Caco-2 (cell line): ENCODE data around the gene PLRG1. TPM values are rescaled to one million over a fixed set of nuclear protein-coding genes. Genes with fewer than 3 reads are reported as not detected.

Experiments used
- BruUV-seq: library from RNA; stranded (reverse); fragments of 400-500 nt; replicated peaks from 2 replicates; lab custom pipeline; 2021; lab: Mats Ljungman, UMichigan
- CTCF ChIA-PET: fragments of 300-600 bp; sonication (Branson Sonifier 250); formaldehyde crosslinking; loops from one replicate; lab custom pipeline; 2022; ENCODE audit warnings: antibody characterized with exemption; lab: Charles Lee
- POLR2A ChIA-PET: fragments of 300-600 bp; sonication (Branson Sonifier 250); formaldehyde crosslinking; loops from one replicate; lab custom pipeline; 2022; ENCODE audit warnings: antibody characterized with exemption; lab: Charles Lee
- DNase-seq, 2 experiments: peaks; one replicate each; pipeline versions ENCODE4 v3.0.0 to v3.0.0-alpha.2; 2020 to 2022
- H3K27me3 ChIP-seq: replicated peaks from 2 replicates; pipeline ENCODE4 v1.6.0; 2011; ENCODE audit warnings: low read length; ENCODE audit not compliant: control insufficient read depth, insufficient read depth
- H3K36me3 ChIP-seq: 2 replicates; pipeline ENCODE4 v1.5.1; 2011; ENCODE audit warnings: low read length; ENCODE audit not compliant: control insufficient read depth, insufficient read depth
- H3K4me1 ChIP-seq: fragments of 250-450 bp; sonication (Bioruptor Pico); 2 replicates; pipeline ENCODE4 v1.5.1; 2020; ENCODE audit warnings: mild to moderate bottlenecking
- H3K4me3 ChIP-seq: 2 replicates; pipeline ENCODE4 v1.5.1; 2011; ENCODE audit warnings: low read depth, mild to moderate bottlenecking, control low read depth, low read length
- H3K9me3 ChIP-seq: fragments of 250-450 bp; sonication (Bioruptor Pico); 2 replicates; pipeline ENCODE4 v1.5.1; 2020; ENCODE audit warnings: mild to moderate bottlenecking, moderate library complexity
- H3K27ac Mint-ChIP-seq: one replicate; pipeline ENCODE4 v1.8.0; 2022; ENCODE audit warnings: mixed read lengths; ENCODE audit not compliant: unreplicated experiment
- H3K27me3 Mint-ChIP-seq: one replicate; pipeline ENCODE4 v1.8.0; 2022; ENCODE audit warnings: mixed read lengths; ENCODE audit not compliant: insufficient read depth, unreplicated experiment
- H3K36me3 Mint-ChIP-seq: one replicate; pipeline ENCODE4 v1.8.0; 2022; ENCODE audit warnings: mild to moderate bottlenecking, mixed read lengths; ENCODE audit not compliant: insufficient read depth, unreplicated experiment
- H3K4me1 Mint-ChIP-seq: one replicate; pipeline ENCODE4 v1.8.0; 2022; ENCODE audit warnings: low read depth, mixed read lengths; ENCODE audit not compliant: unreplicated experiment
- H3K4me3 Mint-ChIP-seq: one replicate; pipeline ENCODE4 v1.8.0; 2022; ENCODE audit warnings: mild to moderate bottlenecking, moderate library complexity, mixed read lengths; ENCODE audit not compliant: unreplicated experiment
- H3K9me3 Mint-ChIP-seq: one replicate; pipeline ENCODE4 v1.8.0; 2022; ENCODE audit warnings: mixed read lengths; ENCODE audit not compliant: unreplicated experiment
- intact Hi-C: fragments of 100-400 bp; cut with micrococcal nuclease; formaldehyde crosslinking; loops from one replicate; pipeline ENCODE4 v1.10.0; 2022; ENCODE audit not compliant: unreplicated experiment
- total RNA-seq: library from RNA; stranded (reverse); gene quantifications from 2 replicates; pipeline ENCODE4 v1.2.3, GENCODE V29; 2022
- TF ChIP-seq, protein P1 (sequence below), 2 experiments: fragments of 200-600 bp in 1 of 2; IDR thresholded peaks; 1 replicate in 1 of 2; 2 replicates in 1 of 2; pipeline versions ENCODE4 v1.5.1 to v1.8.0; 2011 to 2022; ENCODE audit warnings: antibody characterized with exemption in 1 of 2, control low read depth in 1 of 2, inconsistent platforms in 1 of 2, low read depth in 1 of 2, low read length in 1 of 2, mild to moderate bottlenecking in 1 of 2, moderate library complexity in 1 of 2; ENCODE audit not compliant: insufficient read depth in 1 of 2, severe bottlenecking in 1 of 2, unreplicated experiment in 1 of 2

Gene PLRG1
- total RNA-seq, 1 experiment from 2014 or later, result 99.4 TPM

DNA sequence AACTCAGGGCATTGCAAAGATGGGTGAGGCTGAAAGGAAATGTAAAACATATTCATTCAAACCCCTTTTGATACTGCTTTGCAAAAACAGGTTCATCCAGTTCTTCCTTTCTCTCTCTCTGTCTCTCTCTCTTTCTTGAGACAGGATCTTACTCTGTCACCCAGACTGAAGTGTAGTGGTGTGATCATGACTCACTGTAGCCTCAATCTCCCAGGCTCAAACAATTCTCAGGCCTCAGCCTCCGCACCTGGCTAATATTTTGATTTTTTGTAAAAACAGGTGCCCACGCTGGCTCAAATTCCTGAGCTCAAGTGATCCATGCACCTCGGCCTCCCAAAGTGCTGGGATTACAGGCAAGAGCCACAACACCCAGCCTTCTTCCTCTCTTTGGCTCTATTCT is 43.0 kb downstream of the PLRG1 start:
- Mint-ChIP-seq H3K9me3 (no peaks in the 10 kb centered on the region), H3K27me3 (peaks cover 24% of the 10 kb centered on the region), H3K36me3 (no peaks in the 10 kb centered on the region), H3K4me1 (no peaks in the 10 kb centered on the region), H3K27ac (no peak overlapping the region), H3K4me3 (no peak overlapping the region)
- no peak for DNase-seq
- H3K27me3 ChIP-seq, result no peaks in the 10 kb centered on the region
- no peak overlapping the region for H3K4me3 ChIP-seq
- ChIA-PET POLR2A (no interaction called here), CTCF (interaction anchor here (1.2 to 2.2 kb wide), 4 partner anchors 91 to 113 kb away, joined by 3 to 10 read pairs (median 8); no protein-coding TSS in a partner anchor)
- BruUV-seq, result no TSS peak
- 0 out of 2 replicates have a peak, but pooled peaks cover 7% of the 10 kb centered on the region for H3K4me1 ChIP-seq
- intact Hi-C loops, result loop anchor here (2.0 to 10.0 kb wide), 3 partner anchors 14 to 732 kb away; no protein-coding TSS in a partner anchor
- TF ChIP-seq, protein P1, sequence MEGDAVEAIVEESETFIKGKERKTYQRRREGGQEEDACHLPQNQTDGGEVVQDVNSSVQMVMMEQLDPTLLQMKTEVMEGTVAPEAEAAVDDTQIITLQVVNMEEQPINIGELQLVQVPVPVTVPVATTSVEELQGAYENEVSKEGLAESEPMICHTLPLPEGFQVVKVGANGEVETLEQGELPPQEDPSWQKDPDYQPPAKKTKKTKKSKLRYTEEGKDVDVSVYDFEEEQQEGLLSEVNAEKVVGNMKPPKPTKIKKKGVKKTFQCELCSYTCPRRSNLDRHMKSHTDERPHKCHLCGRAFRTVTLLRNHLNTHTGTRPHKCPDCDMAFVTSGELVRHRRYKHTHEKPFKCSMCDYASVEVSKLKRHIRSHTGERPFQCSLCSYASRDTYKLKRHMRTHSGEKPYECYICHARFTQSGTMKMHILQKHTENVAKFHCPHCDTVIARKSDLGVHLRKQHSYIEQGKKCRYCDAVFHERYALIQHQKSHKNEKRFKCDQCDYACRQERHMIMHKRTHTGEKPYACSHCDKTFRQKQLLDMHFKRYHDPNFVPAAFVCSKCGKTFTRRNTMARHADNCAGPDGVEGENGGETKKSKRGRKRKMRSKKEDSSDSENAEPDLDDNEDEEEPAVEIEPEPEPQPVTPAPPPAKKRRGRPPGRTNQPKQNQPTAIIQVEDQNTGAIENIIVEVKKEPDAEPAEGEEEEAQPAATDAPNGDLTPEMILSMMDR (IDR thresholded peaks at IDR 0.05; ENCODE audit: insufficient read depth in 1 of 2, low read depth in 1 of 2, low read length in 1 of 2, severe bottlenecking in 1 of 2, unreplicated experiment in 1 of 2), result no peak
- no peaks in the 10 kb centered on the region for H3K36me3 ChIP-seq
- no peaks in the 10 kb centered on the region for H3K9me3 ChIP-seq

- no peaks in the 10 kb centered on the region for H3K36me3 Mint-ChIP-seq
- no peak overlapping the region for H3K4me3 Mint-ChIP-seq
- H3K27me3 ChIP-seq, result no peaks in the 10 kb centered on the region
- H3K9me3 Mint-ChIP-seq, result no peaks in the 10 kb centered on the region
- DNase-seq, result peak in 1 of 2 experiments; percentile 20
- no peaks in the 10 kb centered on the region for H3K4me1 Mint-ChIP-seq
- H3K36me3 ChIP-seq, result no peaks in the 10 kb centered on the region
- ChIA-PET POLR2A (no interaction called here), CTCF (interaction anchor here (0.6 to 2.2 kb wide), 9 partner anchors 10 to 176 kb away, joined by 3 to 10 read pairs (median 6); no protein-coding TSS in a partner anchor)
- H3K27ac Mint-ChIP-seq, result no peak overlapping the region
- BruUV-seq, result no TSS peak
- intact Hi-C loops, result loop anchor here (1.0 to 10.0 kb wide), 5 partner anchors 13 to 731 kb away; no protein-coding TSS in a partner anchor
- TF ChIP-seq, protein P1 (IDR thresholded peaks at IDR 0.05; ENCODE audit: insufficient read depth in 1 of 2, low read depth in 1 of 2, low read length in 1 of 2, severe bottlenecking in 1 of 2, unreplicated experiment in 1 of 2), result peak; percentile 35 to 44
- H3K27me3 Mint-ChIP-seq, result peaks cover 24% of the 10 kb centered on the region
- 0 out of 2 replicates have a peak, but pooled peaks cover 7% of the 10 kb centered on the region for H3K4me1 ChIP-seq
- no peaks in the 10 kb centered on the region for H3K9me3 ChIP-seq
- H3K4me3 ChIP-seq, result no peak overlapping the region
These were observed 43.9 kb downstream of the PLRG1 start for GRCh38 chr4:154506253-154506652.

DNA sequence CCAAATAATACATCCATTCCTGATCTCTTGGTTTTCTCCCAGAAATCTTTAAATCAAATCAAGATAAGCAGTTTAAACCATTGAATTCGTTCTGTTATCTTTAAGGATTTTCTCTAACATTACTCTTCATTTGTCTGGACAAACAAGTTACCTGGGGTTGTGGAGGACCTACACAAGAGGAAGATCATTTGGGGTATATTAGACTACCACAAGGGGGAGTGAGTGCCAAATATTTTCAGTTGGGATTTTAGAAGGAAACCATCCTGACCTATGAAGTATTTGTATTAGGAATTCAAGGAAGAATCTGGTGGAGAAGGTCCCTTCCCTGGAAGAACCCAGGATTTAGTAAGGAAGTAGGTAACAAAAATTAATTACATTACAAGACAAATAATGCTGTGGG is 46.6 kb downstream of the PLRG1 start:
- Mint-ChIP-seq H3K27ac (no peak overlapping the region), H3K4me1 (no peaks in the 10 kb centered on the region), H3K4me3 (no peak overlapping the region), H3K27me3 (peaks cover 27% of the 10 kb centered on the region), H3K9me3 (no peaks in the 10 kb centered on the region), H3K36me3 (no peaks in the 10 kb centered on the region)
- ChIA-PET POLR2A (no interaction called here), CTCF (interaction anchor here (1.4 kb wide), 1 partner anchor 120 kb away, joined by 3 read pairs; no protein-coding TSS in a partner anchor)
- Histone ChIP-seq H3K27me3 (no peaks in the 10 kb centered on the region), H3K9me3 (no peaks in the 10 kb centered on the region), H3K36me3 (no peaks in the 10 kb centered on the region), H3K4me3 (no peak overlapping the region), H3K4me1 (0 out of 2 replicates have a peak, but pooled peaks cover 7% of the 10 kb centered on the region)
- TF ChIP-seq, protein P1 (IDR thresholded peaks at IDR 0.05; ENCODE audit: insufficient read depth in 1 of 2, low read depth in 1 of 2, low read length in 1 of 2, severe bottlenecking in 1 of 2, unreplicated experiment in 1 of 2), result peak; percentile 64 to 65
- peak in 1 of 2 experiments; percentile 24 for DNase-seq
- intact Hi-C loops, result loop anchor here (1.0 to 10.0 kb wide), 4 partner anchors 47 to 729 kb away; partner anchors contain the start of gene PLRG1
- BruUV-seq, result no TSS peak
